ENCODE data around the gene GRM7.
A peak's percentile ranks its signal among the peaks of the same experiment; 100 is the strongest.

Gene GRM7

GRCh38 chr3:7520059-7520458 lies 659.1 kb downstream of the GRM7 start:
- no peak for TF ChIP-seq CTCF (IDR thresholded peaks at IDR 0.05; ENCODE audit: low read depth, low read length, missing control alignments)
- no peak overlapping the region for H3K4me3 ChIP-seq (ENCODE audit: low read depth, low read length)
- in situ Hi-C loops (cut with HindIII; ENCODE audit: low sequenced_read_pairs), result no loop called here
- DNase-seq (ENCODE audit: low read depth), result no peak

DNA sequence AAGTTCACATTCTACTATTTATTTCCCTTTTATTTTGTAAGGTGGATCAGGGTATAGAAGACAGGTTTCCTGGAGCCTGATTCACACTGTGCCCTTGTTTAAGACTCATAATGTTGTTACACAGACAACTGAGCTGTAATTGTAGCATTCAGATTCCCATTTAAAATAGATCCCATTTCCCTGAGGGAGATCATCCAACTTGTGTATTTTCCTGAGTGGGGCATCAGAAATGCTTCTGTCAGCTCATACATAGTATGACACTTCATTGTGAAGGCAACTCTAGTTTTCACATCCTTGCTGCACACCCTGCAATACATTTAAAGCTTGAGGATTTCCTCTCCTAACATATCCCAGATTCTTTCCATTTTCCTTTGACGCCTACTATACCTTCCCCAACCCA lies 659.7 kb downstream of the GRM7 start:
- H3K4me3 ChIP-seq (ENCODE audit: low read depth, low read length), result no peak overlapping the region
- in situ Hi-C loops (cut with HindIII; ENCODE audit: low sequenced_read_pairs), result no loop called here
- no peak for DNase-seq (ENCODE audit: low read depth)
- TF ChIP-seq CTCF (IDR thresholded peaks at IDR 0.05; ENCODE audit: low read depth, low read length, missing control alignments), result no peak

GRCh38 chr3:7536510-7536909 lies 675.6 kb downstream of the GRM7 start:
- no peak for TF ChIP-seq CTCF (IDR thresholded peaks at IDR 0.05; ENCODE audit: low read depth, low read length, missing control alignments)
- in situ Hi-C loops (cut with HindIII; ENCODE audit: low sequenced_read_pairs), result no loop called here
- no peak for DNase-seq (ENCODE audit: low read depth)
- H3K4me3 ChIP-seq (ENCODE audit: low read depth, low read length), result no peak overlapping the region

DNA sequence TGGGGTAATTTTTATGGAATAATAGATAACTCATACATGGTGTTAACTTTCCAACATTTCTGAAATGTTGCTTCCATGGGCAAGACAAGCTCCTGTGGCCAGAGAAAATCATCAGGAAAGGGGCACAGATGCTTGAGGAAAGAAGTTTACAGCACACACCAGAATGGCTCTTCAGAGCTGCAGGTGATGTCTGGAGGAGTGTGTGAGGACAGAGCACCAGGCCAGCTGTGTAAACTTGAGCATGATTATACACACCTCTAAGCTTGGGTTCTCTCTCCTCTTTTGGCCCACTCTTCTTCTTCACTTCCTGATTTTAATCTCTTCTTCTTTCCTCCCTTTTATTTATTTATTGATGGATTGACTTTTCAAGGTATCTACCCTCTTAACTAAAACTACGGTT lies 676.0 kb downstream of the GRM7 start:
- no peak overlapping the region for H3K4me3 ChIP-seq (ENCODE audit: low read depth, low read length)
- DNase-seq (ENCODE audit: low read depth), result no peak
- in situ Hi-C loops (cut with HindIII; ENCODE audit: low sequenced_read_pairs), result no loop called here
- TF ChIP-seq CTCF (IDR thresholded peaks at IDR 0.05; ENCODE audit: low read depth, low read length, missing control alignments), result no peak

GRCh38 chr3:7543294-7543880 lies 682.5 kb downstream of the GRM7 start:
- in situ Hi-C loops (cut with HindIII; ENCODE audit: low sequenced_read_pairs), result no loop called here
- no peak for DNase-seq (ENCODE audit: low read depth)
- peak; percentile 11 for TF ChIP-seq CTCF (IDR thresholded peaks at IDR 0.05; ENCODE audit: low read depth, low read length, missing control alignments)
- H3K4me3 ChIP-seq (ENCODE audit: low read depth, low read length), result no peak overlapping the region

GRCh38 chr3:7545334-7545733 lies 684.4 kb downstream of the GRM7 start:
- in situ Hi-C loops (cut with HindIII; ENCODE audit: low sequenced_read_pairs), result no loop called here
- no peak for DNase-seq (ENCODE audit: low read depth)
- H3K4me3 ChIP-seq (ENCODE audit: low read depth, low read length), result no peak overlapping the region
- TF ChIP-seq CTCF (IDR thresholded peaks at IDR 0.05; ENCODE audit: low read depth, low read length, missing control alignments), result no peak

GRCh38 chr3:7546253-7546652 lies 685.3 kb downstream of the GRM7 start:
- no peak for DNase-seq (ENCODE audit: low read depth)
- in situ Hi-C loops (cut with HindIII; ENCODE audit: low sequenced_read_pairs), result no loop called here
- H3K4me3 ChIP-seq (ENCODE audit: low read depth, low read length), result no peak overlapping the region
- peak; percentile 36 for TF ChIP-seq CTCF (IDR thresholded peaks at IDR 0.05; ENCODE audit: low read depth, low read length, missing control alignments)
